HG02852 (cell line): ENCODE measurements around the gene THAP11.
"Not testable (repeated sequence)": the region's sequence is repeated elsewhere in the genome, so short reads cannot be mapped to it uniquely, and the experiment has no call there.

ENCODE experiments used
- ATAC-seq: cut with Tn5 transposase; IDR thresholded peaks from one replicate; pipeline ENCODE4 v1.9.1; 2021; ENCODE audit warnings: mild to moderate bottlenecking, moderate library complexity; ENCODE audit not compliant: unreplicated experiment

Gene THAP11

DNA sequence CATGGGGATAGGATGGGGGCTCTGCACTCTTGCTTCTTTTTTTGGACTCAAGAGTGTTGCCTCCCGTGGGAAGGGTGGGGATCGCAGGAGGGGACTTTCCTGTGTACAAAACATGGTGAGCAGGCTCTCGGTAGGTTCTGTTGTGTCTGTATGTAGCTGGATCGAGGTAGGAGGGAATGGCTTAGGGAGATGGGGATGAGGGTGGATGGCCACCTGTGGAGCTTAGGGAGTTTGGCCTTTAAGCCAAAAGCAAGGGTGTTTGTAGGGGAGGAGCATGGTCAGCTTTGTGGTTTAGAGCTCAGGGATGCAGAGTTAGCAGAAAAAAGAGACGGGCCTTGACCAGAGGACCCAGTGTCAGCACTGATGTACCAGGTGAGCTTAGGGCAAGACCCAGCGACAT lies 19.8 kb downstream of the THAP11 start:
- ATAC-seq, result no peak

GRCh38 chr16:67862623-67863583 lies 20.8 kb downstream of the THAP11 start:
- no peak for ATAC-seq

DNA sequence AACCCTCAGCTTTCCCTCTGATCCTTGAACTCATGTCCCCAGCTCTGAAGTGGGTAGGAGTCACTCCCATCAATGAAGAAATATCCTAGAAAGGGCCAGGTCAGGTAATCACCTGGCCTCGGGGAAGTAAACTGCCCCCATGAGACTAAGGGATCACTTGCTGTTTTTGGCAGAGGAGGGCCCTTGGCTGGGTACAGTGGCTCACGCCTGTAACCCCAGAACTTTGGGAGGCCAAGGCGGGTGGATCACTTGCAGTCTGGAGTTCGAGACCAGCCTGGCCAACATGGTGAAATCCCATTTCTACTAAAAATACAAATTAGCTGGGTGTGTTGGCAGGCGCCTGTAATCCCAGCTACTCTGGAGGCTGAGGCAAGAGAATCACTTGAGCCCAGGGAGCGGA lies 21.9 kb downstream of the THAP11 start:
- ATAC-seq, result not testable (repeated sequence)

DNA sequence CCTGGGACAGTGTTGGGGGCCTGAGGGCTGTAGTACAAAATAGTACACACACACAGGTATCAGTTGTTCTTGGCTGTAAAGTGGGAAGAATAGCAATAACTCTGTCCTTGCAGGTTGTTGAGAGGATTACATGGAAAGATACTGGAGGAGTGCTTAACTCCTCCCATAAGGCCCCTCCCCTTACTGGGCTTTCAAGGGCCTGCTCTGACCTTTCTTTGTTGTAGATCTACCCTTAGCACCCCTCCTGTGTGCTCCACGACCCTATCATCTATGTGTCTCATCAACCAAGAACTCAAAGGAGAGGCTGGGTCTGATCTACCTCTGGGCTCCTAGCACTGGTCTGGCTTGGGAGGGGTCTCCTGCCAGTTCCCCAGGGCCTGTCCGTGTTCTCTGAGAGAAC lies 22.5 kb downstream of the THAP11 start:
- ATAC-seq, result no peak

- no peak for ATAC-seq
These were observed 23.2 kb downstream of the THAP11 start for GRCh38 chr16:67865318-67865717.

- ATAC-seq, result no peak
These were observed 26.2 kb downstream of the THAP11 start for GRCh38 chr16:67868290-67868689.

GRCh38 chr16:67869653-67870052 lies 27.5 kb downstream of the THAP11 start:
- ATAC-seq, result no peak

GRCh38 chr16:67871256-67871655 lies 29.1 kb downstream of the THAP11 start:
- no peak for ATAC-seq

DNA sequence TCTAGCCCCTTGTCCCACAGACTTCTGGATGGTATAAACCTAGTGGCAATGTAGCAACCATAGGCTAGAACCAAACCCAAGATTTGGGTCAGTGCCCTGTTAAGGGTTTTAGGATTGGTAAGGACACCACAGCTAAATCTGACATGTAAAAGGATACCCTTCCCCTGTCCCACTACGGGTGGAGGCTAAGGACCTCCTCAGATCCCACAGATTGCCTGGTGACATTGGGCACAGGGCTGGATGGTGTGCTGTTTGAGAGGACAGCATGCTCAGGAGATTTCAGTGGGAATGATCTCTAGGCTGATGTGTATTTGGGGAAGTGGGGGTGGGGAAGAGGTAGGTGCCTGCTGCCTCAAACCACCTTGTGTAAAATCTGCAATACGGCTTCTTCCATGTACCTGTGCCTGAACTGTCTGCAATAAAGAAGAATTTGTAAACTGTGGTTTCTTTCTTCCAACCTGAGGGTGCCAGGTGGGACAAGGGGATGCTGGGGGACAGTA lies 30.1 kb downstream of the THAP11 start:
- no peak for ATAC-seq

GRCh38 chr16:67872631-67873434 lies 30.7 kb downstream of the THAP11 start, which contains the start of gene EDC4:
Gene EDC4 (plus strand): TSS chr16:67873052. CDS start chr16:67873262, 210 bp downstream.
- peak; percentile 81 for ATAC-seq

GRCh38 chr16:67873435-67874370 lies 31.6 kb downstream of the THAP11 start:
- ATAC-seq, result no peak

GRCh38 chr16:67874372-67874771 lies 32.3 kb downstream of the THAP11 start:
- no peak for ATAC-seq

- no peak for ATAC-seq
These were observed 34.9 kb downstream of the THAP11 start for GRCh38 chr16:67877064-67877463.

- no peak for ATAC-seq
These were observed 36.1 kb downstream of the THAP11 start for GRCh38 chr16:67878232-67878631.

- no peak for ATAC-seq
These were observed 36.7 kb downstream of the THAP11 start for GRCh38 chr16:67878846-67879245.

GRCh38 chr16:67879462-67879861 lies 37.3 kb downstream of the THAP11 start:
- ATAC-seq, result no peak

GRCh38 chr16:67879936-67880335 lies 37.8 kb downstream of the THAP11 start:
- no peak for ATAC-seq

DNA sequence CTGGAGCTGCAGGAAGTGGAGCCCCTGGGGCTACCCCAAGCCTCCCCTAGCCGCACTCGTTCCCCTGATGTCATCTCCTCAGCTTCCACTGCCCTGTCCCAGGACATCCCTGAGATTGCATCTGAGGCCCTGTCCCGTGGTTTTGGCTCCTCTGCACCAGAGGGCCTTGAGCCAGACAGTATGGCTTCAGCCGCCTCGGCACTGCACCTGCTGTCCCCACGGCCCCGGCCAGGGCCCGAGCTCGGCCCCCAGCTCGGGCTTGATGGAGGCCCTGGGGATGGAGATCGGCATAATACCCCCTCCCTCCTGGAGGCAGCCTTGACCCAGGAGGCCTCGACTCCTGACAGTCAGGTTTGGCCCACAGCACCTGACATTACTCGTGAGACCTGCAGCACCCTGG lies 38.5 kb downstream of the THAP11 start:
- ATAC-seq, result no peak

- ATAC-seq, result no peak
These were observed 39.6 kb downstream of the THAP11 start for GRCh38 chr16:67881621-67882161.
